ENCODE results near the gene FCRLA. TPM values are rescaled to one million over a fixed set of nuclear protein-coding genes. Genes with fewer than 3 reads are reported as not detected.

The FCRLA gene
- total RNA-seq, 4 donors from 2014 or later, result 0.85 to 47.0 (median 5.0) TPM; not detected in 1

DNA sequence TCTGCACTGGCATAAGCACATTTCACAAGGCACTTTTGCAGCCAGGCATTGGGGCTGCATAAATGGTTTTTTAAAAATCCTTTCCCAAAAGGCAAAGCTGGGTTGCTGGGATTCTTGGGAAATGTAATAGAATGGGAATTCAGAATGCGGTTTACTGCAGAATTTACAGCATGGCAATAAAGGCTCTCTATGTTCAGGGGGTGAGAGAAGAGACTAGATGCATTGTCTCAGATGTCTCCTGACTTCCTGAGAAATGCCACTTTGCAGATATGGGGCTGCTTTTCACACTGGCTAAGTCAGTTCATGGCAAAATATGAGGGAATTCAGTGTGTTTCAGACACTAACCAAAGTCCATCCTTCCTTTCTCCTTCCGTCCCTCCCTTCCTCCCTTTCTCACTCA, 30.6 kb upstream of the FCRLA start:
- H3K27me3 ChIP-seq, result no peaks in the 10 kb centered on the region
- DNase-seq, result no peak
- no peak overlapping the region for H3K4me3 ChIP-seq
- no peaks in the 10 kb centered on the region for H3K4me1 ChIP-seq
- H3K9me3 ChIP-seq, result no peaks in the 10 kb centered on the region
- no peak overlapping the region for H3K27ac ChIP-seq
- TF ChIP-seq, protein P1, sequence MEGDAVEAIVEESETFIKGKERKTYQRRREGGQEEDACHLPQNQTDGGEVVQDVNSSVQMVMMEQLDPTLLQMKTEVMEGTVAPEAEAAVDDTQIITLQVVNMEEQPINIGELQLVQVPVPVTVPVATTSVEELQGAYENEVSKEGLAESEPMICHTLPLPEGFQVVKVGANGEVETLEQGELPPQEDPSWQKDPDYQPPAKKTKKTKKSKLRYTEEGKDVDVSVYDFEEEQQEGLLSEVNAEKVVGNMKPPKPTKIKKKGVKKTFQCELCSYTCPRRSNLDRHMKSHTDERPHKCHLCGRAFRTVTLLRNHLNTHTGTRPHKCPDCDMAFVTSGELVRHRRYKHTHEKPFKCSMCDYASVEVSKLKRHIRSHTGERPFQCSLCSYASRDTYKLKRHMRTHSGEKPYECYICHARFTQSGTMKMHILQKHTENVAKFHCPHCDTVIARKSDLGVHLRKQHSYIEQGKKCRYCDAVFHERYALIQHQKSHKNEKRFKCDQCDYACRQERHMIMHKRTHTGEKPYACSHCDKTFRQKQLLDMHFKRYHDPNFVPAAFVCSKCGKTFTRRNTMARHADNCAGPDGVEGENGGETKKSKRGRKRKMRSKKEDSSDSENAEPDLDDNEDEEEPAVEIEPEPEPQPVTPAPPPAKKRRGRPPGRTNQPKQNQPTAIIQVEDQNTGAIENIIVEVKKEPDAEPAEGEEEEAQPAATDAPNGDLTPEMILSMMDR (IDR thresholded peaks at IDR 0.05), result no peak
- no peak for TF ChIP-seq POLR2A (IDR thresholded peaks at IDR 0.05)
- H3K36me3 ChIP-seq, result no peaks in the 10 kb centered on the region

DNA sequence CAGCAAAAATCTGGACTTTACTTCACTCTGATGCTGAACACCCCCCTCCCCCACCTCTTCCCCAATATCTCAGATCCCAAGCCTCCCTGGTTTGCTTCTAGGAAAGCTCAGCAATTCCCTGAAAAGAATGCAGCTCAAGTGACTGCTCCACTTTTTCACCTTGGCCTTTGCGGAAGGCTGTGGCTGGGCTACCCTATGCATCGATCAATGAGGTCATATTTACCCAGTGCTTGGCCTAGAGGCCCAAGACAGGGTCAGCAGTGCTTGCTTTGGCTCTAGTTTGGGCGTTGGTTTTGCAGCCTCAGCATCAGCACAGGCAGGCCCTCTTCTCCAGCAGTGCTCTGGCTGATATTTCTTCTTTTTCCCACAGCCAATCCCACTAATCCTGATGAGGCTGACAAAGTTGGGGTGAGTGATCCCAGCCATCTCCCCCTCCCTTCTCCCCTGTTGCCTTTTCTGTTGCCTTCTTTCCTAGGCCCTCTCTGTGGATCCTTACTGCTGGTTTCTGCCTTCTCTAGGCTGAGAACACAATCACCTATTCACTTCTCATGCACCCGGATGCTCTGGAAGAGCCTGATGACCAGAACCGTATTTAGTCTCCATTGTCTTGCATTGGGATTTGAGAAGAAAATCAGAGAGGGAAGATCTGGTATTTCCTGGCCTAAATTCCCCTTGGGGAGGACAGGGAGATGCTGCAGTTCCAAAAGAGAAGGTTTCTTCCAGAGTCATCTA, 29.9 kb upstream of the FCRLA start:
- TF ChIP-seq, protein P1 (IDR thresholded peaks at IDR 0.05), result no peak
- no peak for TF ChIP-seq POLR2A (IDR thresholded peaks at IDR 0.05)
- DNase-seq, result no peak
- Histone ChIP-seq H3K9me3 (no peaks in the 10 kb centered on the region), H3K36me3 (no peaks in the 10 kb centered on the region), H3K27ac (no peak overlapping the region), H3K4me3 (no peak overlapping the region), H3K4me1 (no peaks in the 10 kb centered on the region), H3K27me3 (no peaks in the 10 kb centered on the region)

DNA sequence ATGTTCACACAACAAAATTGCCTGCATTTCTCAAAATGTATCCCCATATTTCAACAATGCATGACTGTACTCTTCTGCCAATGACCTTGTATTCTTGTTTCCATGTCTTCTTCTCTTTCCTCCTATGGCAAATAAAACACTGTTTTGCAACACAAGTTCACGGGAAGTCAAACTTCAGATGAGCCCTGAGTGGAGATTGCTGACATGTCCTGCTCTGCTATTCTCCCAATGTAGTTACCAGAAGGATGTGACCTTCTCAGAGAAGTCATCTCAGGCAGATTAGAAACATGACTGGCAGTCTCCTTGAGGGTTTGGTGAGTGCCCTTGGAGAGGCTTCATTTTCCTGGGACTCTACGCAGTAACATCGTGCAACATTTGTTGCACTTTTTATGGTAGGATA, 28.5 kb upstream of the FCRLA start:
- Histone ChIP-seq H3K27ac (no peak overlapping the region), H3K9me3 (no peaks in the 10 kb centered on the region), H3K27me3 (no peaks in the 10 kb centered on the region), H3K4me1 (no peaks in the 10 kb centered on the region), H3K4me3 (no peak overlapping the region), H3K36me3 (no peaks in the 10 kb centered on the region)
- no peak for DNase-seq
- TF ChIP-seq POLR2A (IDR thresholded peaks at IDR 0.05), result no peak
- TF ChIP-seq, protein P1 (IDR thresholded peaks at IDR 0.05), result no peak

DNA sequence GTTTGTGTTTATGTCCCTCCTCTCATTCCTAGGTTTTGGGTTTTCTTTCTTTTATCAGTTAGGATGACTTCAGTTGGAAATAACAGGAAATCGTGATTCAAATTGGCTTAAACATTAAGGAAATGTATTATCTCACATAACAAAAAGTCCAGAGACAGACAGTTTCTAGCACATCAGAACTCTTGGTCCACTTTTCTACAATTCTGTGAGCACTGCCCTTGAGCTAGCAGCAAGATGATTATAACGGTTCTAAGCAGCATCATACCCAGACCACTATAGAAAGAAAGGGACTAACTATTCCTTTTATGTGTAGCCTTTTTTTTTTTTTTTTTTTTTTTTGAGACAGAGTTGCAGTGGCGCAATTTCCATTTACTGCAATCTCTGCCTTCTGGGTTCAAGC, 25.1 kb upstream of the FCRLA start:
- Histone ChIP-seq H3K4me1 (no peaks in the 10 kb centered on the region), H3K27ac (no peak overlapping the region), H3K4me3 (no peak overlapping the region), H3K36me3 (no peaks in the 10 kb centered on the region), H3K27me3 (no peaks in the 10 kb centered on the region), H3K9me3 (no peaks in the 10 kb centered on the region)
- no peak for DNase-seq
- TF ChIP-seq, protein P1 (IDR thresholded peaks at IDR 0.05), result no peak
- no peak for TF ChIP-seq POLR2A (IDR thresholded peaks at IDR 0.05)

DNA sequence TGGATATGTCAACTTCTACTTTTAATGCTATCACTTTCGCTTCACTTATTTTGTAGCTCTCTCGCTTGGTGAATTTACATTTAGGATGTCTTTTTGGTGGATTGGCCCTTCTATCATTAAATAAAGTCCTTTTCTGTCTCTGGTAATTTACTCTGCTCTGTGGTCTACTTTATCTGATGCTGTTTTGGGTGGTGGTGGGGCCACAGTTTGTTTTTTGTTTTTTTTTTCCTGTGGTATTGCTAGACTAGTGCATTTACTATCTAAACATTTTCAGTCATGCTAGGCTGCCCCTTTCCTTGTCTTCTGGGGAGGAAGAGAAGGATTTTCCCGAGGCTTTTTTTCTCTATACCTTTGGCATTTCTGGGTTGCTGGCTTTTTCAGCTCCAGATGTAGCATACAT, 18.1 kb upstream of the FCRLA start:
- no peak for DNase-seq
- H3K4me1 ChIP-seq, result no peaks in the 10 kb centered on the region
- H3K27me3 ChIP-seq, result no peaks in the 10 kb centered on the region
- no peak overlapping the region for H3K27ac ChIP-seq
- H3K9me3 ChIP-seq, result no peaks in the 10 kb centered on the region
- H3K36me3 ChIP-seq, result no peaks in the 10 kb centered on the region
- TF ChIP-seq POLR2A (IDR thresholded peaks at IDR 0.05), result no peak
- TF ChIP-seq, protein P1 (IDR thresholded peaks at IDR 0.05), result no peak
- no peak overlapping the region for H3K4me3 ChIP-seq

All from Peyer's patch (tissue), 4 donors.